SK-N-SH (cell line): Measurements from ENCODE around the gene HIF3A.

ENCODE experiments used
- CTCF ChIP-seq: fragments of 200-600 bp; sonication (generic); IDR thresholded peaks from 2 replicates; pipeline ENCODE4 v1.6.1; 2017; ENCODE audit warnings: antibody characterized with exemption, mild to moderate bottlenecking, moderate library complexity
- EP300 ChIP-seq, 2 experiments: IDR thresholded peaks; 2 replicates each; pipeline versions ENCODE4 v1.4.0 to v1.6.1; 2012; ENCODE audit warnings: borderline replicate concordance in 1 of 2, low read depth in 1 of 2, low read length in 1 of 2
- FOXJ3 ChIP-seq: sonication (generic); formaldehyde crosslinking; IDR thresholded peaks from 2 replicates; pipeline ENCODE4 v1.5.1; 2020; ENCODE audit warnings: mild to moderate bottlenecking, missing genetic modification reagents
- NRF1 ChIP-seq: IDR thresholded peaks from 2 replicates; pipeline ENCODE4 v1.6.1; 2012; ENCODE audit warnings: low read depth, mild to moderate bottlenecking, low read length
- RFX5 ChIP-seq: IDR thresholded peaks from 2 replicates; pipeline ENCODE4 v1.6.1; 2012; ENCODE audit warnings: mild to moderate bottlenecking, improper control_type of control experiment, low read length
- SMC3 ChIP-seq: IDR thresholded peaks from 2 replicates; pipeline ENCODE4 v1.6.1; 2012; ENCODE audit warnings: low read depth, low read length, improper control_type of control experiment

- TF ChIP-seq SMC3 (no peak), NRF1 (no peak), EP300 (IDR thresholded peaks at IDR 0.05; ENCODE audit: borderline replicate concordance in 1 of 2, low read depth in 1 of 2, low read length in 1 of 2) (no peak), RFX5 (no peak), CTCF (peak; percentile 48), FOXJ3 (CRISPR knock-in tag) (no peak)
Measured at GRCh38 chr19:46372901-46373490, 76.2 kb downstream of the HIF3A start.
